GM21825 (cell line): Measurements from ENCODE around the gene RUFY3.
"Not testable (repeated sequence)": the region's sequence is repeated elsewhere in the genome, so short reads cannot be mapped to it uniquely, and the experiment has no call there.

Experiments
- ATAC-seq: cut with Tn5 transposase; IDR thresholded peaks from one replicate; pipeline ENCODE4 v1.9.1; 2021; ENCODE audit warnings: mild to moderate bottlenecking, moderate library complexity; ENCODE audit not compliant: unreplicated experiment

Gene RUFY3

GRCh38 chr4:70721747-70722146 is at the start of gene RUFY3:
Gene RUFY3, plus strand, starts transcription at chr4:70721964. Its CDS starts 610 bp downstream, at chr4:70722574.
- no peak for ATAC-seq

- no peak for ATAC-seq
Measured at GRCh38 chr4:70674191-70674590, 47.6 kb upstream of the RUFY3 start.

- no peak for ATAC-seq
Measured at GRCh38 chr4:70674731-70675130, 47.0 kb upstream of the RUFY3 start.

GRCh38 chr4:70676554-70677090 is 45.1 kb upstream of the RUFY3 start:
- no peak for ATAC-seq

GRCh38 chr4:70678383-70678999 is 43.3 kb upstream of the RUFY3 start:
- ATAC-seq: peak; percentile 75

- ATAC-seq: no peak
Measured at GRCh38 chr4:70680934-70681333, 40.8 kb upstream of the RUFY3 start.

- peak; percentile 34 for ATAC-seq
Measured at GRCh38 chr4:70681704-70682103, 40.1 kb upstream of the RUFY3 start.

GRCh38 chr4:70682142-70682541 is 39.6 kb upstream of the RUFY3 start:
- ATAC-seq: not testable (repeated sequence)

- ATAC-seq: no peak
Measured at GRCh38 chr4:70687392-70687791, 34.4 kb upstream of the RUFY3 start.

- ATAC-seq: peak; percentile 91
Measured at GRCh38 chr4:70687821-70688794, 33.7 kb upstream of the RUFY3 start, which contains the start of gene UTP3. Gene UTP3, plus strand, starts transcription at chr4:70688532. Its CDS starts 146 bp downstream, at chr4:70688678.

- ATAC-seq: no peak
Measured at GRCh38 chr4:70688795-70689231, 33.0 kb upstream of the RUFY3 start.

GRCh38 chr4:70691661-70692060 is 30.1 kb upstream of the RUFY3 start:
- ATAC-seq: no peak

GRCh38 chr4:70694633-70695032 is 27.1 kb upstream of the RUFY3 start:
- ATAC-seq: not testable (repeated sequence)

GRCh38 chr4:70698435-70698834 is 23.3 kb upstream of the RUFY3 start:
- not testable (repeated sequence) for ATAC-seq

GRCh38 chr4:70700712-70701111 is 21.1 kb upstream of the RUFY3 start:
- no peak for ATAC-seq

- ATAC-seq: no peak
Measured at GRCh38 chr4:70701271-70701670, 20.5 kb upstream of the RUFY3 start.

GRCh38 chr4:70702592-70702991 is 19.2 kb upstream of the RUFY3 start:
- ATAC-seq: not testable (repeated sequence)

GRCh38 chr4:70703619-70704214 is 18.0 kb upstream of the RUFY3 start:
- ATAC-seq: no peak

GRCh38 chr4:70704215-70704930 is 17.4 kb upstream of the RUFY3 start:
- peak; percentile 72 for ATAC-seq

GRCh38 chr4:70704931-70705182 is 16.9 kb upstream of the RUFY3 start:
- peak; percentile 37 for ATAC-seq
